NK-92 (cell line): ENCODE results near the gene DOCK3.

Source experiments
- DNase-seq: peaks from one replicate; lab custom pipeline; 2025; ENCODE audit not compliant: unreplicated experiment; lab: John Stamatoyannopoulos, UW

The DOCK3 gene

GRCh38 chr3:51395493-51396213 is 720.9 kb downstream of the DOCK3 start:
- DNase-seq = no peak

DNA sequence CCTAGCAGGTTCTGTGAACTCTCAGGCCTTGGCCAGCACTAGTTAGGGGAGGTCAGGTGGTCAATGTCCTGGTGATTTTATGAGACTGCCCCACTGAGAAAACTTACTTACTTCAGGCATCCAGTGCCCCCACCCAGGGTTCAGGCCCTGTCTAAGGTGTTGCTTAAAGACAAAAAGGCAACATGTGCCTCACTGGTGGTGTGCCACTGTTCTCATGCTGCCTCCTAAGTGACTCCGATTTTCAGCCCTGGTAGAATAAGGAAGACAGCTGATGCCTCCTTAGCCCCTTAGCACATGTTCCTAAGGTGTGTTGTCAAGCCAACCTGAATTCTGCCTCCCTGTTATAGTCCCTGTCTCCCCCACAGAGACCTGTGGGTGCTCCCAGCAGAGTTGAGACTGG is 721.7 kb downstream of the DOCK3 start:
- no peak for DNase-seq

DNA sequence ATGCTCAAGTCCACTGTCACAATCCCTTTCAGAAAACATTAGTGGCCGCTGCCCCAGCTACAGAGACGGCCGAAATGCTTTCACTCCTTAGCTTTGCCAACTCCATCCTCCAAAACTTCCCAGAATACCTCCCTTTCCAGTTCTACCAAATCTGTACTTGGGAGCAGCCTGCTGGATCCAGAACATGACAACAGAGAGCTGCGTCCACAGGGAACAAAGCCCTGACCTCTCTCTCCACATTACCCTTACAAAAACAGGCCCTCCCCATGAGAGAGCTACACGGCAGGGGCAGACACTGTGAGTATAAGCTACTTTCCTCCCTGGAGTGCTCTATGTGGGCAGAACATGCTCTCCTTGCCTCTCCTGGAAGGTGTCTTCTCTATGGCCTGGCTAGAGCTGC is 722.7 kb downstream of the DOCK3 start:
- DNase-seq = no peak

DNA sequence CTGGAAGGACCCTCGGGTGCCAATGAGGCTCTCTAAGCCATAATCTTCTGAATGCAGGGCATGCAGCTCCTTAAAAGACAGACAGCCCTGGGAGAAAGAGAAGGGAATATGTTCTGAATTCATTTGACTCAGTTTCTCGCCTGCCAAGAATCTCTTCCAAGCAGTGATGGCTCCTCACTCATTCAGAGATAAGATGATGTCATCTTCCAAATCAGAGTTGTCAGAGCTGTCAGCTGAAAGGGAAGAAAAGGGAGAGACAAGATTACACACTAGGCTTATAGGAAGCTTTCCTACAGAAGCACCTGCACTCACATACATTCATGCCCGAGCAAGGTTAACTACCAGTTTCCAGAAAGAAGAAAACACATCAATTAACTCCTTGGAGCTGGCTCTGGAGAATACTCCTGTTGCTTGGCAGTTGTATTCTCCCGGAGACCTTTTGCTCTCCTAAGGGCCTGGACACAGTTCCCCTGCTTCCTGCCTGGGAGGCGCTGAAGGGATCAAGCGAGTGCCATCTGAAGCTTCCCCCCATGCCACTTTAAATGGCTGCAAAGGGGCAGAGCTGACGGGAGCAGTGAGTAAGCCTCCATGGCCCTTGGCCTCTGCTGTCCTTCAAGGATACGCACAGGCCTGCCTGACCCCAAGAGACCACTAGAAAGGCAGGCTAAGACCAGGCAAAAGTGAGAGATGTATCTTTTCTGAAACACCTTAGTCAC is 724.0 kb downstream of the DOCK3 start:
- DNase-seq = no peak

DNA sequence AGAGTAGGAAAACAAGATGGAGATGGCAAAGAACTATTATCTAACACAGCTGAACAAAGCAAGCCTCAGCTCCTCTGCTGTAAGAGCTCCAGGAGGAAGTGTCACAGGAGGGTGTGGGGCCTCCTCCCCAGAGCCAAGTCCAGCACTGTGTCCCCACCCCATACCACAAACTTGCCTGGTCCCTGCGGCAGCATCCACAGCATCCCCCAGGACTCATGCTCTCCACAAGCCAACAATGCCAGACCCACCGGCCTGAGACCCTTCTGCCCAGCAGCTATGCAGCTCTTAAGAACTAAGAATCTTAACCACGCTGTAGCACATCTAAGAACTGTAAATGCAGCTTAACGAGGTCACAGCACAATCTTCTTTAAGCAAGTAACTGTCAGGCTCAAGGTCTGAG is 725.4 kb downstream of the DOCK3 start:
- DNase-seq = no peak

DNA sequence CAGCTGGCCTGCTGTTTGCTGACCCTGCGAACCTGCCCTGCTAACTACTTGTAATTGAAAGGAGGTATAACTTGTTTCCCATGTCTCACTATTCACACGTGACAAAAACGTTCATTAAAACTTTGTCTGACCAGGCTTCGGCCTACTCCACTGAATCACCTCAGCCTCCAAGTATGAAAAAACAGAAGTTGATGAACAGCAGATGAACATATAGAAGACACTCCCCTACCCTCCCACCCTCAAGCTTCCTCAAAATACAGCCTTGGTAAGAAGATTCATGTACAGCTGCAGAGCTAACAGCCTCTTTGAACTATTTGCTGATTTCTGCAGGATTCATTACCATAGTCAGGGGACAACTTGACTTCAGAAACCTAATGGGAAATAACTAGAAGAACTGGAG is 727.0 kb downstream of the DOCK3 start:
- DNase-seq = no peak

- no peak for DNase-seq
Measured at GRCh38 chr3:51403675-51404074, 728.9 kb downstream of the DOCK3 start.

DNA sequence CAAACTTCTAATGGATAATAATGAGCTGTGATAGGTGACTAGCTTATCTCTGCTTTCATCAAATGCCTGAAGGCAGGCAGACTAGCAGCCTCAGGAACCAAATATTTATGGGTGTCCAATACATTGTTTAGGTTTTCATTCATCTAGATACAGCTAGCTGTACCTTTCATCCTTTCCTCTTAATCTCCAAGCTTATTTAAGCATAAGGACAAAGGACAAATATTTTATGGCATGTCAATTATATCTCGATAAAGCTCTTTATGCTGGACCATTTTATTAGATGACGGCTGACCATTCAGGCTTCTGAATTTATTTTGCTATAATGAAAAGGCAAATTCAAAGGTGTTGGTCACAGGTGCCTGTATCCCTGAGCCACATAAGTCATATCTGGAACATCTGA is 733.3 kb downstream of the DOCK3 start:
- DNase-seq = no peak

GRCh38 chr3:51408813-51409212 is 734.1 kb downstream of the DOCK3 start:
- no peak for DNase-seq

DNA sequence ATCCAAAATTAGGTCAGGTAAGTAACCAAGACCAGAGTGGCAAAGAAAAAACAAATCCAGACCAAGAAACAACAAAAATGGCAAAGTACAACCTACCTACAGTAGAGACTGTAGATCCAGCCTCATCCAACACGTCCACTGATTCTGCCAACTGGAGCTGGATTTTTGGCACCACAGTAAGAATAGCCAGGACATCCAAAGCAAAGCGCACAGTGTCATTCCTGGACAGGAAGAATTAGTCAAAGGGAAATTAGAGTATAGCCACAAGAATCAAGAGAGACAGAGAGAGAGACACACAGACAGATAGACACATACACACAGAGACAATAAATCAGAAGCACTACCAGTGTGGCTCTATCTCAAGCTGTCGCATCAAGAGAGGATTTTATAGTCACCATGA is 747.5 kb downstream of the DOCK3 start:
- no peak for DNase-seq

- no peak for DNase-seq
Measured at GRCh38 chr3:51426921-51427320, 752.2 kb downstream of the DOCK3 start.

GRCh38 chr3:51429138-51429537 is 754.4 kb downstream of the DOCK3 start:
- no peak for DNase-seq
